IPS DF 6.9 (cell line): ENCODE data around the gene PRKN.
"Not testable (repeated sequence)": the region's sequence is repeated elsewhere in the genome, so short reads cannot be mapped to it uniquely, and the experiment has no call there.

Experiments
- DNase-seq: peaks from one replicate; pipeline ENCODE4 v3.0.0-alpha.2; 2013; ENCODE audit warnings: low read depth, low spot score
- H3K27ac ChIP-seq: one replicate; pipeline ENCODE4 v1.5.1; 2013; ENCODE audit warnings: low read length, control low read depth
- H3K27me3 ChIP-seq: 2 replicates; pipeline ENCODE4 v1.6.1; 2013; ENCODE audit warnings: mild to moderate bottlenecking, low read length; ENCODE audit not compliant: control insufficient read depth, insufficient read depth
- H3K36me3 ChIP-seq: 2 replicates; pipeline ENCODE4 v1.6.1; 2013; ENCODE audit warnings: low read length; ENCODE audit not compliant: control insufficient read depth, insufficient read depth
- H3K4me1 ChIP-seq: 2 replicates; pipeline ENCODE4 v1.6.1; 2013; ENCODE audit warnings: low read length; ENCODE audit not compliant: control insufficient read depth, insufficient read depth
- H3K4me3 ChIP-seq: 2 replicates; pipeline ENCODE4 v1.5.1; 2013; ENCODE audit warnings: mild to moderate bottlenecking, low read length
- H3K9me3 ChIP-seq: 2 replicates; pipeline ENCODE4 v1.6.1; 2013; ENCODE audit warnings: low read length, inconsistent platforms; ENCODE audit not compliant: control insufficient read depth, insufficient read depth
- WGBS: extraction: QIAGEN DNeasy Blood & Tissue Kit; methylation state at CpG from one replicate; pipeline ENCODE4 v1.1.7; 2013; ENCODE audit warnings: mixed read lengths, missing lambda C conversion rate; ENCODE audit not compliant: insufficient read length, insufficient coverage; 5-methylcytosine and 5-hydroxymethylcytosine counted together

PRKN gene

DNA sequence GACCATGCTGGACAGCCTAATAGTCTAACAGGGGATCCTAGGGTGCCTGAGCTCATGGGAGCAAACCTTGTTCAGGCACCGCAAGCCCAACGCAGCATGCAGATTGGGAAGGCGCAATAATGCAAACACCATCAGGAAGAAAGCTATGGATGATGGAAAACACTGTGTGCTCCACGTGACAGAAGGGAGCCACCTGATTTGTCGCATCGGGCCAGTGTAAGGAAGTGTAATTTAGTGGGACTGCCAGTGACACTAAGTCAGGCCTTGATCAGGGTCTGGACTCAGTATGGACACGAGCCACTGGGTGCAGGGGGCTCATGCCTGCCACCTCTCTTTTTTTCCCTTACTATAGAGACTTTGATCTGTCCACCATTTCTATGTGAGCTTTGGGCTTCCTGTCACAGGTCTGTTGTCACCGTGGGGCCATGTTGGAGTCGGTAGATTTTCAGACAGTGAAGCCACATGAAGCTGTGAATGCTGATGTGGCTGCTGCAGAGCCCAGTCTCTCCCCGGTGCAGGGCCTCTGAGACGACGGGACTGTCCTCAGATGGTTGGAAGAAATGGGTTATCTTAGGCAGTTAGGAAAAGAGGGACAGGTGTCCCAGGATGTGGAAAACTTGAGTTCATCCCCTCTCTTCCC, 1379.5 kb downstream of the PRKN start:
- Histone ChIP-seq H3K27ac (no peak overlapping the region), H3K4me3 (no peak overlapping the region), H3K36me3 (no peaks in the 10 kb centered on the region), H3K4me1 (no peaks in the 10 kb centered on the region), H3K9me3 (no peaks in the 10 kb centered on the region), H3K27me3 (no peaks in the 10 kb centered on the region)
- WGBS, result no CpG with 5 or more reads among the region's 12 CpGs
- no peak for DNase-seq

DNA sequence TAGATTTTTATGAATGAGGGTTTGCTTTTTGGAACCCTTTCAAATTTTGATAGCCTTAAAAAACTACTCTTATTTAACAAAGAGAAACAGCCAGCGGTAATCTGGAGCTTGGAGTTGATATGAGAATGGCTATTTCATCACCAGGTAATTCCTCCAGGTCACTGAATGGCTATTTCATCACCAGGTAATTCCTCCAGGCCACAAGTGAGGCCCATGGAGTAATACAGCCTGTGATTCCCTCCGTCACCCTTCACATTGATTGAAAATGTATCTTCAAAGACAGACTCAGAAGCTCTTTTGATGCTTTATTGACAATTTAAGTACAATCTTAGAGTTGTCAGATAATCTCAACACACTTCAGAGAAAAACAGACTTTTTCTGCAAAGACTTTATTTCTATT, 1380.4 kb downstream of the PRKN start:
- no CpG with 5 or more reads among the region's 2 CpGs for WGBS

DNA sequence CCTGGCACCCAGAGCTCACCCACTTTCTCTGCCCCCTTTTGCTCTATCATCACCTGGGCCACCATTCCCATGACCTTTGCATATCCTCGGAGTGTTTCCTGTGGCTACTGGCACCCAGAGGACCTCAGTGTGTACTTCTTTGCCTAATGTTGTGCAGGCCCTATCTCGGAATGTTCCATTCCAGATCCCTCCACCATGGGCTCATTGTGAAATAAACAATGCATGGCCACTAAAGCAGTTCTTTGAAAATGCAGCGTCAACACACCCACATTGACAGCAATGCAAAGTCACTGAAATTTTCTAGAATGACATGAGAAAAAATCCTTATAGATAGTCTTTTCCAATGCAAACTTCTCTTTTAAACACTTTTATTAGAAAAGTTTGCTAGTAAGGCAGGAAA, 1380.8 kb downstream of the PRKN start:
- H3K4me1 ChIP-seq, result no peaks in the 10 kb centered on the region
- no peak overlapping the region for H3K4me3 ChIP-seq
- no peak overlapping the region for H3K27ac ChIP-seq
- no CpG with 5 or more reads among the region's 3 CpGs for whole genome bisulfite sequencing
- no peaks in the 10 kb centered on the region for H3K27me3 ChIP-seq
- no peaks in the 10 kb centered on the region for H3K36me3 ChIP-seq
- no peaks in the 10 kb centered on the region for H3K9me3 ChIP-seq
- DNase-seq, result no peak

More for the DNA sequence above, 1380.4 kb downstream of the PRKN start:
- H3K27me3 ChIP-seq, result no peaks in the 10 kb centered on the region
- DNase-seq, result no peak
- H3K4me1 ChIP-seq, result no peaks in the 10 kb centered on the region
- H3K4me3 ChIP-seq, result no peak overlapping the region
- H3K27ac ChIP-seq, result no peak overlapping the region
- H3K36me3 ChIP-seq, result no peaks in the 10 kb centered on the region
- no peaks in the 10 kb centered on the region for H3K9me3 ChIP-seq

DNA sequence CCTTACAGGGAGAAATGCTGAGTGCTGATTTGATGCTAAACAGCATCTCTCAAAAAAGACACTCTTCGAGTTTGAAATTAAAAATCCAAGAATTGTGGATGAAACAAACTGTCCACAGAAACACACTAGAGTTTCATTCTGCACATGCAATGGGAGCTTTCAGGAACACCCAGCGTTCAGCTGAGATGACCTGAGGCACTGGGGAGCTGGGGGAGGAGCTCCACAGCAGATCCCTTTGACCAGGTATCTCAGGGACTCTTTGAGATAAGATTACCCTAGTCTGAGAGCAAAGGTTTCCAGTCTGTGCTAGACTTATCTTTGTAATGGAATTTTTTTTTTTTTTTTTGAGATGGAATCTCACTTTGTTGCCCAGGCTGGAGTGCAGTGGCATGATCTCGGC, 1382.9 kb downstream of the PRKN start:
- WGBS, result no CpG with 5 or more reads among the region's 3 CpGs
- Histone ChIP-seq H3K4me3 (no peak overlapping the region), H3K27ac (no peak overlapping the region), H3K4me1 (no peaks in the 10 kb centered on the region), H3K9me3 (no peaks in the 10 kb centered on the region), H3K27me3 (no peaks in the 10 kb centered on the region), H3K36me3 (no peaks in the 10 kb centered on the region)
- DNase-seq, result no peak

DNA sequence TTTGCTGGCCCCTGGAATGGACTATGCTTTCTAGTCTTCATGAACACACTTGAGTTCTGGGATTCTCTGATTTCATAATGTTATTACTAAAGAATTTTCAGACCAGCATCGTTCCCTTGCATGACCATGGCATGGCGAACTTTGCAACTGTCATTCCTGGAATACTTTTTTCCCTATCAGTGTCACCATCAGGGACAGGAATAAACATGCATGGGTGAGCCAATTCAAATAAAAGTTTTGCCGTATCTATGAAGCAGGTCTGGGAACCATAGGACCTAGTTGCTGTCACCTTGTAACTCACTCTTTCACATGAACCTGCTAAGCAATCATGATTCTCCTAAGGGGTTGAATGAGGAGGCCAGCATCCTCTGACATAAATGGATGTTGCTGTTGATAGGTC, 1385.5 kb downstream of the PRKN start:
- Histone ChIP-seq H3K4me1 (no peaks in the 10 kb centered on the region), H3K4me3 (no peak overlapping the region), H3K27me3 (no peaks in the 10 kb centered on the region), H3K9me3 (no peaks in the 10 kb centered on the region), H3K27ac (no peak overlapping the region), H3K36me3 (no peaks in the 10 kb centered on the region)
- DNase-seq, result no peak
- no CpG with 5 or more reads among the region's 3 CpGs for WGBS

DNA sequence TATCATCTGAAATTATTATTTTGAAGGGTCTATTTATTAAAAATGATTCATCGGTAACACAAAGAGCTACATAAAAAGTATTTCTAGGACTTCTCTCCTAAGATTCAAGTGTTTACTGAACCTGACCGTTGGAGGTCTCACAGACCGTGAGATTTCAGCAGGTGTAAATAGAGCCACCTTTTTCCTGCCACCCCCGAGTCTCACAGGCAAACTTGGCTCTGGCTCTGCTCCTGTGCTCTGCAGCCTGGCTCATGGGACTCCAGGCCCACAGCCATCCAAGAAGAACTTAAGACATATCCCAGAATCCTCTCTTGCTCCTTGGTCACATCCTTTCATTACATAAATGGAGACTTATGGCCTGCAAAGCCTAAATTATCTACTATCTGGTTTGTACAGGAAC, 1385.9 kb downstream of the PRKN start:
- no peak overlapping the region for H3K4me3 ChIP-seq
- no peak for DNase-seq
- no CpG with 5 or more reads among the region's 4 CpGs for WGBS

DNA sequence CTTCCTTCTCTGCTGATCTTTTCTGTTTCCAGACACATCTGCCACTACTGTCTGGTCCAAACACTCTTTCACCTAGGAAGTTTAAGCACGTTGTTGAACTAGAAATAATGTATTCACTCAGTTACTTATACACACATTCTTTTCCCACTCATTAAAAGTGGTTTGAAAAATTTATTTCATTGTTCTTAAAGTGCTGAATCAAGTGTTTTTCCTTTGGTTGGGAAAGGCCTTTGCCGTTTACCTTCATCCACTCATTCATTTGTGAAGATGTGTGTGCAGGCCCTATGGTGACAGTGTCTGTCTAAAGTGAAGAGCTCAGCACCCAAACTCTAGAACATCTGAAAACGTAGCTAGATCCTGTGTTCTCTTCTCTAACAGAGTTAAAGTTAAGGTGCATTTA, 1389.6 kb downstream of the PRKN start:
- no peak overlapping the region for H3K27ac ChIP-seq
- no peaks in the 10 kb centered on the region for H3K27me3 ChIP-seq
- WGBS, result no CpG with 5 or more reads among the region's 3 CpGs
- no peak overlapping the region for H3K4me3 ChIP-seq
- DNase-seq, result no peak
- H3K36me3 ChIP-seq, result no peaks in the 10 kb centered on the region
- no peaks in the 10 kb centered on the region for H3K4me1 ChIP-seq
- no peaks in the 10 kb centered on the region for H3K9me3 ChIP-seq

More for the DNA sequence above, 1385.9 kb downstream of the PRKN start:
- no peak overlapping the region for H3K27ac ChIP-seq
- no peaks in the 10 kb centered on the region for H3K9me3 ChIP-seq
- no peaks in the 10 kb centered on the region for H3K36me3 ChIP-seq
- H3K27me3 ChIP-seq, result no peaks in the 10 kb centered on the region
- no peaks in the 10 kb centered on the region for H3K4me1 ChIP-seq

DNA sequence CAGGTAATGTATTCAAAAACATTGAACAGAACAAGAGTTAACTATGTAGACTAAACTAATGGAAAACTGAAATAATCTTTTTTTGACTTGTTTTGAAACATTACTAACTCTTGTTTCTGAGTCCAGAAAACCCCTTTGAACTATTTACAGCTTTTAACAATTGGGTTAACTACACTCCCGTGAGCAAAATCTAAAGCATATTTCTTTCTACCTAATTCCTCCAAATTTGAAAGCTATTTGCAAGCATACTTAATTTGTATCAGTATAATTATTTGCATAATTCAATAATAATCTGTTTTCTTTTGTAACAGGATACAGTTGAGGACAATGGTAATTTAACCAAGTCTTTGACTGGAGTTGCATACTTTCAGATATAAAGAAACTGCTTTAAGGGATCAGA, 1391.1 kb downstream of the PRKN start:
- no peaks in the 10 kb centered on the region for H3K36me3 ChIP-seq
- no peaks in the 10 kb centered on the region for H3K27me3 ChIP-seq
- no peak overlapping the region for H3K27ac ChIP-seq
- H3K4me3 ChIP-seq, result no peak overlapping the region
- no peaks in the 10 kb centered on the region for H3K4me1 ChIP-seq
- no peaks in the 10 kb centered on the region for H3K9me3 ChIP-seq
- WGBS, result no CpG with 5 or more reads among the region's 1 CpG
- DNase-seq, result no peak

DNA sequence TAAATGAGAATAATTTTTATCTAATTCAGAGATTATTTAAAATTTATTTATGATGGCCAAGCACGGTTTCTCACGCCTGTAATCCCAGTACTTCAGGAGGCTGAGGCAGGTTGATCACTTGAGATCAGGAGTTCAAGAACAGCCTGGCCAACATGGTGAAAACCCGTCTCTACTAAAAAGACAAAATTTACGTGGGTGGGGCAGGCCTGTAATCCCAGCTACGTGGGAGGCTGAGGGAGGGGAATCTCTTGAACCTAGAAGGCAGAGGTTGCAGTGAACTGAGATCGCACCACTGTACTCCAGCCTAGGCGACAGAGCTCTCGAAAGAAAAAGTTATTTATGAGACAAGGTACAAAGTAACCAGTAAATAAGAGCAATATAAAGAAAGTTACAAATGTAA, 1394.2 kb downstream of the PRKN start:
- no peak for DNase-seq
- no peak overlapping the region for H3K27ac ChIP-seq
- H3K9me3 ChIP-seq, result no peaks in the 10 kb centered on the region
- no peaks in the 10 kb centered on the region for H3K27me3 ChIP-seq
- no peaks in the 10 kb centered on the region for H3K36me3 ChIP-seq
- H3K4me1 ChIP-seq, result no peaks in the 10 kb centered on the region
- no peak overlapping the region for H3K4me3 ChIP-seq
- no CpG with 5 or more reads among the region's 8 CpGs for WGBS

DNA sequence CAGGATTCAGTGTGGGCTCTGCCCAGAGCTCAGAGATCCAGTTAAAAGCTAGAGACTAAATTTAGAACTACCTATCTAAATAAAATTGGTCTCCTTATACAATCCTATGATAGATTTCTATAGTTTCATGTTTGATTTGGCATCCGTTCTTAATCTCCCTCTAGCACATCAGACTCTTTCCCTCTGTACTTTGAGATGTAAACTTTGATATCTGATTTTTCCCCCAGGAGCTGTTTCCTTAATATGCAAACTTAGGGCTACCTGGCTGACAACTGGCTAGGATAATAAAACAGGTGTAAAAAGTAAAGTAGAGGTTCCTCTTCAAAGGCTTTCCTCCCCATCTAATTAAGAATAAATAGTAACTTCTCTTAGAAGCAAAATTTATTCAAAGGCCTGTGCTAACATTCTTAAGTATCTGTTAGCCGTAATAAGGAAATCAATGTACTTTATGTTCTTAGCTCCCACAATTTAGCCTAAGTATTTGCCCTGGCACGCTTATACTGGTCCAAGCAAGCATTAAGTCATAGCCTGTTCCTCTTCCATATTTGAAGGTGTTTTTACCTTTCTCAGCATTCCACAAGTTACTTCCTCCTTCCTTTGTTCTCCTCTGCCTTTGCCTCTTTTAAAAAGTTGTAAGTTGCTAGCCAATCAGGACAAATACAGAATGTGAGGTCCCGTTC, 1396.0 kb downstream of the PRKN start:
- WGBS, result no CpG with 5 or more reads among the region's 4 CpGs
- H3K27me3 ChIP-seq, H3K36me3 ChIP-seq, H3K4me1 ChIP-seq, DNase-seq, H3K27ac ChIP-seq, H3K4me3 ChIP-seq, H3K9me3 ChIP-seq: not testable (repeated sequence)
